HG03064 (cell line): ENCODE results near the gene ARSG.
"Not testable (repeated sequence)": the region's sequence is repeated elsewhere in the genome, so short reads cannot be mapped to it uniquely, and the experiment has no call there.

Experiments
- ATAC-seq: cut with Tn5 transposase; IDR thresholded peaks from one replicate; pipeline ENCODE4 v1.9.1; 2021; ENCODE audit warnings: low read depth; ENCODE audit not compliant: unreplicated experiment

The ARSG gene

GRCh38 chr17:68290955-68291835, at the start of gene ARSG, which contains the start of gene SLC16A6:
ARSG (plus strand) TSS chr17:68291495; CDS start chr17:68307494, 15,999 bp downstream.
SLC16A6 (minus strand) TSS chr17:68291127; CDS start chr17:68278320, 12,807 bp downstream.
- ATAC-seq: peak; percentile 55

DNA sequence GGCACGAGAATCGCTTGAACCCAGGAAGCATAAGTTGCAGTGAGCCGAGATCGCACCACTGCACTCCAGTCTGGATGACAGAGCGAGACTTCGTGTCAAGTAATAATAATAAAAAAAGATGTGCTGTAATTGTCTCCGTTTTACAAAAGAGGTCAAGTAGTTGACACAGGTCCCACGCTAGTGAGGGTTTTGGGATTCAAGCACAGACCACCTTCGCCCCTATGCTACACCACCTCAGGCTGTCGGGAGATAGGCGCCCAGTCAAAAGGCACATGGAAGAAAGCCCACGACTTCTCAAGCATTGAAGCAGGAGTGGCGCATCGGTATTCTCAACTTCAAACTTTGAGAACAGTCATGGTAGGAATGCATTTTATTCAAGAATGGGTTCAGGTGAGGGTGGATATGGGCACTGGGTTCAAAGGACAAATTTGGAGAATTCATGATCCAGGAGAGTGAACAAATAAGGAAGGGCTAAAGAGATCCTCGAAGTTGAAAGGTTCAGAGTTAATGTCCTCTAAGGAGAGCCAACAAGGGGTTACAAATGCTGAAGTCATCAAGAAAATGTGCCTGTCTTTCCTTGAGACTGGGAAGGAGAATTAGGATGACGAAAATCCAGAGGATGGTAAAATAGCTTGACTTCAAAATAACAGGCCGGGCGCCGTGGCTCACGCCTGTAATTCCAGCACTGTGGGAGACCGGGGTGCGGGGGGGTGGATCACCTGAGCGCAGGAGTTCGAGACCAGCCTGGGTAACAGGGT, 44.8 kb upstream of the ARSG start:
- no peak for ATAC-seq

- ATAC-seq: peak; percentile 85
These were observed 43.7 kb upstream of the ARSG start, which contains the start of gene AMZ2 for GRCh38 chr17:68247445-68248198. AMZ2 (plus strand) TSS chr17:68248043; CDS start chr17:68250188, 2,145 bp downstream.

- ATAC-seq: peak; percentile 34
These were observed 43.0 kb upstream of the ARSG start for GRCh38 chr17:68248199-68248825.

DNA sequence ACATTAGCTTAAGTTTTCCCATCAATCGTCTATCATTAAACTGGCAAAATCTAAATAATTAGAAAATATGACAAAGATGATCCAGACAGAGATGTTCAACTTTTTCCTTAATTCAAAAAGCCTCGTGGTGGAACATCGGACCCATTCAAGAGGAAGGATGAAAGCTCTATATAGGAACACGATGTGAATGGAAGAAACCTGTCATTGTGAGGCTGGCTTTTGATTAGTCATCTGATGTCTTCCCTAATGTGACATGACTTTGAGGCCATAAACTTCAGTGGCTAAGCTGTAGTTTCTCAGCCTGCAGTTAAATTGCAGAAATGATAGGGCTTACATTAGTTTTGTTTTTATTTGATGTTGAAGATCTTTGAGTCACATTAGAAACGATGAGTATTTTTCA, 42.4 kb upstream of the ARSG start:
- ATAC-seq: no peak

- no peak for ATAC-seq
These were observed 41.9 kb upstream of the ARSG start for GRCh38 chr17:68249354-68249765.

DNA sequence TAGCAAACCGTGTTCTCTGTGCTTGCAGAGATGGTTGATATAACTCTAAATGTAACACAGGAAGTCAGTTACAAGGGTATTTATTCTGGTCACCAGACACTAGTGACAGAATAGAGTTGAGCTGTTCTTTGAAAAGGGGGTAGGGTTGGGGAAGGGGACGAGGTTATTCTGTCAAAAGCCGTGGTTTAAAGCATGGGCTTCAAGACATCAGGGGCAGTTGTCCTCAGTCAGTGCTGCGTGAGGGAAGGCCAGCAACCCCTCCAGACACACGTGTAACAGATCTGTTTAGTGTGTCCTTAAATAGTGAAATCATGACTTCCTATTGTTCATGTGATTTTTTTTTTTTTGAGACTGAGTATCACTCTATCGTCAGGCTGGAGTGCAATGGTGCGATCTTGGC, 37.9 kb upstream of the ARSG start:
- not testable (repeated sequence) for ATAC-seq

DNA sequence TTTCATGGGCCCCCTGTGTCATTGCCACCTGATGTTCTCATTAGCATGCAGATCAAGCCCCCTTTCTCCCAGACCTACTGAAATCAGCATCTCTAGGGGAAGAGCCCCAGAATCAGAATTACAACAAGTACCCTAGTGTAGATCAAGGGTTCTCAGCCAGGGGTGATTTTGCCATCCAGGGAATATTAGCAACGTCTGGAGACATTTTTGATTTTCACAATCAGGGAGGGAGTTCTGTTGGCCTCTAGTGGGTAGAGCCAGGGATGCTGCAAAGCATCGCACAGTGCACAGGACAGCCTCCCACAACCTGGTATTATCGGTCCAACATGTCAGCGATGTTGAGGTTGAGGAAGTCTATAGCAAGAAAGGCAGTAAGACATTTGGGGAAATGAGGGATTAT, 36.1 kb upstream of the ARSG start:
- no peak for ATAC-seq

GRCh38 chr17:68255731-68256538, 35.4 kb upstream of the ARSG start:
- ATAC-seq: no peak

GRCh38 chr17:68256701-68257100, 34.6 kb upstream of the ARSG start:
- not testable (repeated sequence) for ATAC-seq

DNA sequence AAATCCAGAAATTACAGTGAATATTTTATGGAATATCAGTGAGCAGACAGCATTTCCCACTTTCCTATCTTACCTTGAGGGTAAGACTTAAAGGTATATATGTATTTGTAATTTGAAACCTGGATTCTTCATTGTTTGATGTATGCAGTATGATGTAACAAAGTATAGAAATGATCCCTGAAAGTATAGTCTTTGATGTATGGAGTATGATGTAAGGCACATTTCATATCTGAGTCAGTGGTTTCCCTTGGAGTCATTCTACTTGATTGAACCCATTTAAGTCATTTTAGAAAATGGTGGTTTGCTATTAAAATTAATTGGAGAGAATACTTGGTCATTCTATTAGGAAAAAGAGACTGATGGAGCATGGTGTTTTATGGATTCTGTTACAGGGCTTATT, 33.4 kb upstream of the ARSG start:
- ATAC-seq: no peak

DNA sequence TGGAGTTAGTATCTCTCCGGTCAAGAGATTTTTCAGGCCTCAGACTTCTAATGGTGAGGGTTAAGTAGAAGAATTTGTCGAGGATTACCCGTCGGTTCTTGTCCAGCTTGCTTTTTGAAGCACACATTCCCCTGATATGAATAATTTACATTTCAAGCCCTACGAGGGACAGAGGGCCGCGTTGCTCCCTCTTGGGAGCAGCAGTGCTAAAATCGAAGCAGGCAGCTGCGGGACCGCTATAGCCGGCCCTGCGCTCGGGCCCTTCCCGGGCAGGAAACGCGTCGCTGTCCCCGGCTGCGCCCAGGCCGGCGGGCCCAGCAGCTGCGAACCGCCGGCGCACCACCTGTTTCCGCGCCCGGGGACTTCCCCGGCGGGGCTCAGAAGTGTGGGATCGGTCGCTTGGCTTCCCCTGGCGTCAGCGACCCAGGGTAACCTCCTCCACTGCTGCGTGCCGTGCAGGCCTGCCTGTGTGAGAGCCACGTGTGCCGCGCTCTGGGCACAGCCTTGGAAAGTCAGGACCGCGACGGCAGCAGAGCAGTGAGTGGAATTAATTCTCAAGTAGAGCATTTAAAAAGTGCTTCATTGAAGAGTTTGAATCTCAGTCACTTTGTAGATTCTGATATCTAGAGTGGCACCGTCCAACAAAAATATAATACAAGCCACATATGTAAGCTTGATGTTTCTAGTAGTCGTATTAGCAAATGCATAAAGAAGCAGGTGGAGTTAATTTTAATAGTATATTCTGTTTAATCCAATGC, 32.2 kb upstream of the ARSG start:
- peak; percentile 89 for ATAC-seq

GRCh38 chr17:68259648-68259951, 31.7 kb upstream of the ARSG start:
- not testable (repeated sequence) for ATAC-seq

DNA sequence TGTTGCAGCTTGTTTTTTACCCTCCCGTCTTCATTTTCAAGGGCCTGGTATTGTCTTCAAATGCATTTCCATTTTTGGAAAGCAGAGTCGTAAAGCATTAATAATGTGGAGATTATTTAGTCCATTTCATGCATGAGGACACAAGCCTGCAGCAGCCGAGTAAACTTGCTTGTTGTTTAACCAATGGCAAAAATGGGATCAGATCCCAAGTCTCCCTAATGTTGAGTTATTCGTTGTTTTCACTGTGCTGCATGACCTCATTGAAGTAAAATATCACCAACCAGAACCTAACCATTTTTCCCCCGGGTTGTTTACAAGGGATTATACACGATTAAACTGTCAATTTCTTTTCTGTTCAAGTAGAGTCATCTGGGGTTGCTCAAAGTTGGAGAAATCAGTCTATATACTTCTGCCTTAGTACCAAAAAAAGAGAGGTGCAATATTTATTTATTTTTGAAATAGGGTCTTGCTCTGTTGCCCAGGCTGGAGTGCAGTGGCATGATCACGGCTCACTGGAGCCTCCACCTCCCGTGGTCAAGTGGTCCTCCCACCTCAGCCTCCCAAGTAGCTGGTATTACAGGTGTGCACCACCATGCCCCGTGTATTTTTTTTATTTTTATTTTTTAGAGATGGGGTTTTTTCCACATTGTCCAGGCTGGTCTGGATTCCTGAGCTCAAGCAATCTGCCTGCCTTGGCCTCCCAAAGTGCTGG, 31.1 kb upstream of the ARSG start:
- no peak for ATAC-seq

DNA sequence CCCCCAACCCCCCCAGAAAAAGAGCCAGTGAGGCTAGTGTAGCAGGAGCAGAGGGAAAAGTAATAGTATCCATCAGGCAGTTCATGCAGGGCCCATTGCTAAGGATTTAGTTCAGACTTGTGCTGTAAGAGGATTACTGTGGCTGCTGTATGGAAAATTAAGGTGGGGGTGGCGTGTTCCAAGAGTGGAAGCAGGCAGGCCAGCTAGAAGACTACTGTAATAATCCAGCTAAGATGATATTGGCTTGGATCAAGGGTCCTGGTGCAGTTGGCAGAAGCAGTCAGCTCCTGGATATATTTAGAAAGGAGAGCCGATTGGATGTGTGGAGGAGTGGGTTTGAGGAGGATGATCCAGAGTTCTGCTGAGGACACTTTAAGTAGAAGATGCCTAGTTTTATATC, 28.8 kb upstream of the ARSG start:
- ATAC-seq: not testable (repeated sequence)

- not testable (repeated sequence) for ATAC-seq
These were observed 28.1 kb upstream of the ARSG start for GRCh38 chr17:68263101-68263681.

GRCh38 chr17:68265833-68266232, 25.5 kb upstream of the ARSG start:
- not testable (repeated sequence) for ATAC-seq

DNA sequence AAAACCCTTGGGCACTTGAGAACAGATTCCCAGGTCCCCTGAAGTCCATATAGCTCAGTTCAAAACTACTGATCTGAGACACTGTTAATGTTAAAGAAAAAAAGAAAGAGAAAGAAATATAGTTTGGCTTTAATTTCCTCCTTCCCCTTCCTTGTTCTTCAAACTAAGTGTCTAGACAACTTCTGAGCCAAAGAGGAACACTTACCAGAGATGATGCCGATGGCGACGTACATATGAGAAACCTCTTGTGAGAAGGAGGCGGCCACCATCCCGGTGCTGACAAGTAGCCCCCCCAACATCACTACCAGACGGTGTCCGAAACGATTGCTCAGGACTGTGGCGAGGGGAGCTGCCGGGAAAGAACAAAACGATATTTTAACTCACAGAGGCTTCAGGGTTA, 17.6 kb upstream of the ARSG start:
- ATAC-seq: no peak
